GM21423 (cell line): ENCODE measurements around the gene KRTAP5-3.
"Not testable (repeated sequence)": the region's sequence is repeated elsewhere in the genome, so short reads cannot be mapped to it uniquely, and the experiment has no call there.

ENCODE experiments used
- ATAC-seq: cut with Tn5 transposase; IDR thresholded peaks from one replicate; pipeline ENCODE4 v1.9.1; 2021; ENCODE audit warnings: mild to moderate bottlenecking, moderate library complexity; ENCODE audit not compliant: unreplicated experiment

Gene KRTAP5-3

DNA sequence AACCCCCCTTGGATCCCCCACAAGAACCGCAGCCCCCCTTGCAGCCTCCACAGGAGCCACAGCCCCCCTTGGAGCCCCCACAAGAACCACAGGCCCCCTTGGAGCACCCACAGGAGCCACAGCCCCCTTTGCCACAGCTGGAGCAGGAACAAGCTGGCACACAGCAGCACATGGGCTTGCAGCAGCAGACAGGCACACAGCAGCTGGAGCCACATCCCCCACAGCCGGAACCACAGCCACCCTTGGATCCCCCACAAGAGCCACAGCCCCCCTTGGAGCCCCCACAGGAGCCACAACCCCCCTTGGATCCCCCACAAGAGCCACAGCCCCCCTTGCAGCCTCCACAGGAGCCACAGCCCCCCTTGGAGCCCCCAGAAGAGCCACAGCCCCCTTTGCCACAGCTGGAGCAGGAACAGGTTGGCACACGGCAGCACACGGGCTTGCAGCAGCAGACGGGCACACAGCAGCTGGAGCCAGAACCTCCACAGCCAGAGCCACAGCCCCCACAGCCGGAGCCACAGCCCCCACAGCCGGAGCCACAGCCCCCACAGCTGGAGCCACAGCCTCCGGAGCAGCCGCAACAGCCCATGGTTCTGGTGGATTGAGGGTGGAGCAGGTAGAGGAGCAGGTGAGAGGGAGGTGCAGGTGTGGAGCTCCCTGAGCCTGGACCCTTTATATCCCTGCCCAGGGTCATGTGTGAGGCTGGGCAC is 23.4 kb downstream of the KRTAP5-3 start, which contains the start of gene KRTAP5-1:
Gene KRTAP5-1, minus strand, starts transcription at position 623 of the 710 bp plus-strand sequence. Its CDS starts 34 bp downstream, at position 589.
- not testable (repeated sequence) for ATAC-seq

DNA sequence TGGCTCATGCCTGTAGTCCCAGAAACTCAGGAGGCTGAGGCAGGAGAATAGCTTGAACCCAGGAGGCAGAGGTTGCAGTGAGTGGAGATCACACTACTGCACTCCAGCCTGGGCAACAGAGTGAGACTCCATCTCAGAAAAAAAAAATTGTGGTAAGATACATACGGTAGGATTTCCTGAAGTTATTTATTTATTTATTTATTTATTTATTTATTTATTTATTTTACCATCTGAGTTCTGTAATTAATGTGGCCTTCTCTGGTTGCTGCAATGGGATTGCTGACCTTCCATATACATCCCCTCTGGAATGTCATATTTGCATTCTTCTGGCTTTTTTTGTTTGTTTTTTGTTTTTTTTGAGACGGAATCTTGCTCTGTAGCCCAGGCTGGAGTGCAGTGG is 25.4 kb downstream of the KRTAP5-3 start:
- not testable (repeated sequence) for ATAC-seq

DNA sequence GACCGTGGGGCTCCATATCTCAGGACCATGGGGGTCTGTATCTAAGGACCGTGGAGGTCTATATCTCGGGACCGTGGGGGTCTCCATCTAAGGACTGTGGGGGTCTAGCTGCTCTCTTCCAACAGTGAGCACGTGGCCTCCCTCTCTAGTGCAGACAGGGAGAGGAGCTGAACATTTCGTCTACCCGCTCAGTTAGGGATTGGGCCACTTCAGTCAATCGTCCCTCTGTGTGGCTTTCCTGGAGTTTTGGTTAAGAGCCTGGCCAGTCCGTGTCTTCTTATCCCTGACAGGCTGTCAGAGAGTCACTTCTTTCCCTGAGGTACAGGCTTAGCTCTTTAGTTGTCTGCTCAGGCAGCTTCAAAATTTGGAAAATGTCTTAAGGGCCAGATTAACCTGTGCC is 26.3 kb downstream of the KRTAP5-3 start:
- ATAC-seq, result no peak

DNA sequence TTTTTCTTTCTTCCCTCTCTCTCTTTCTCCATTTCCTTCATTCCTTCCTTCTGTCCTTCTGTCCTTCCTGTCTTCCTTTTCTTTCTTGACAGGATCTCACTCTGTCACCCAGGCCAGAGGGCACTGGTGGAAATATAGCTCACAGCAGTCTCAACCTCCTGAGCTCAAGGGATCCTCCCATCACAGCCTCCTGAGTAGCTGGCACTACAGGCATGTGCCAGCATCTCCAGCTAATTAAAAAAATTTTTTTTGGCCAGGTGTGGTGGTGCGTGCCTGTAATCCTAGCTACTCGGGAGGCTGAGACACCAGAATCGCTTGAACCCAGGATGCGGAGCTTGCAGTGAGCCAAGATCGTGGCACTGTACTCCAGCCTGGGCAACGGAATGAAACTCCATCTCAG is 31.4 kb downstream of the KRTAP5-3 start:
- ATAC-seq, result no peak

DNA sequence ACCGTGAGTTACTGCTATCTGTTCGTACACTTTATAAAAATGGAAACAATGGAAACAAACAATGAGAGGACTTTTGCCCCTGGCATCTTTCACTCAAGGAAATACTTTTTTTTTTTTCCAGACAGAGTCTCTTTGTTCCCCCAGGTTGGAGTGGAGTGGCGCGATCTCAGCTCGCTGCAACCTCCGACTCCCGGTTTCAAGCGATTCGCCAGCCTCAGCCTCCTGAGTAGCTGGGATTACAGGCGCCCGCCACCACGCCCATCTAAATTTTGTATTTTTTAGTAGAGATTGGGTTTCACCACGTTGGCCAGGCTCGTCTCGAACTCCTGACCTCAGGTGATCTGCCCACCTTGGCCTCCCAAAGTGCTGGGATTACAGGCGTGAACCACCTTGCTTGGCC is 32.5 kb downstream of the KRTAP5-3 start:
- ATAC-seq, result not testable (repeated sequence)

DNA sequence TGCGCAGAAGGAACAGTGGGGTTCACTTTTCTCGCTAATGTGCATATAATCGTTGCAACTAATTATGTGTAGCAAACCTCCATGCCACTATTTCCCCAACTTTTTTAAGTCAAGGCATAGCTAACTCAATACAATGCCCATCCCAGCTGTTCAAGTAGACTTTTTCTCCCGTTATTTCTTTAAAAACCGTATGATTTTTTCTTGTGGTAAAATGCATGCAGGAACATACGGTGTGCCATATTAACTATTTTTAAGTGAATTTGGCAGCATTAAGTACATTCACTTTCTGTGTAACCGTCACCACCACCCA is 33.4 kb downstream of the KRTAP5-3 start:
- ATAC-seq, result no peak

DNA sequence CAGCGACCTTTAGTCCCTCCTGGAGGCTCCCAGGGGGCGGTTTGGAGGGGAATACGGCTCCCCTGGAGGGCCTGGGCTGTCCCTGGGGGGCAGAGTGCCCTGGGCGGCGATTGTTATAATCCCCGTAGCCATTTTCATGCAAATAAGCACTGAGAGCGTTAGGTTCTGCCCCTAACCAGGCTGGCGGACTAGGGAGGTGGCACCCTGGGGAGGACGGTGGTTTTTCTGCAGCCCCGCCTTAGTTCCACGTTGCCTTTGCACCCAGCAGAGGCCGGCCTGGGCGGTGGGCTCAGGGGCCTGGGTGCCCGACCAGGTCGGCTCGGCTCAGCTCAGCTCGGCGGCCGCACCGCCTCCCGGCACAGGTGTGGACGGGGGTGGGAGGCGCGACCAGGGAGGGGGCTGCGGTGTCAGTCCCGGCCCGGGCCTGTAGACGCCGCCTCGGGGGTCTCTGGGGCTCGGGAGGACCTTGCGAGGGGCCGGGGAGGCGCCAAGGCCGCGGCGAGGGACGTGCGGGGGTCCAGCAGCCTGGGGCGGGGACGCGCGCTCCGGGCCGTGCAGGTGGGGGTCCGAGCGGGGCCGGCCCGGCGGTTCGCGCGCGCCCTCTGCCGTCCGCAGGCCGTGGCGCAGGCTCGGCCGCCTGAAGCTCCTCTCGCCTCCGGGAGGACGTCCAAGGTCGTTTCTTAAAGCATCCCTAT is 33.9 kb downstream of the KRTAP5-3 start:
- ATAC-seq, result no peak

DNA sequence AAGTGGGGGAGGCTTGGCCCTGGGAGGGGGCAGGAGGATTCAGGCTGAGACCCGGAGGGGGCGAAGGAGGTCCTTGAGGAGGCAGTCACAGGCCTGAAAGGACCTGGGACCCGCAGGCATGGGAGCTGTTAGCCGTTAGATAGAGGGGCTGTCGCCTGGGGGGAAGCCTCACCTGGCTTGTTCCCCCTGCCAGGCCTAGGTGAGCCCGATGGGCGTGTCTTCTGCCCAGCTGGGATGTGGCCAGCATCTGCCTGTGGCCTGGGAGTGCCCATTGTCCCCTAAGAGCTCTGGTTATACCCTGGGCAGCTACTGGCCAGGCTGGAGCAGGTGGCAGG is 34.4 kb downstream of the KRTAP5-3 start:
- ATAC-seq, result no peak

DNA sequence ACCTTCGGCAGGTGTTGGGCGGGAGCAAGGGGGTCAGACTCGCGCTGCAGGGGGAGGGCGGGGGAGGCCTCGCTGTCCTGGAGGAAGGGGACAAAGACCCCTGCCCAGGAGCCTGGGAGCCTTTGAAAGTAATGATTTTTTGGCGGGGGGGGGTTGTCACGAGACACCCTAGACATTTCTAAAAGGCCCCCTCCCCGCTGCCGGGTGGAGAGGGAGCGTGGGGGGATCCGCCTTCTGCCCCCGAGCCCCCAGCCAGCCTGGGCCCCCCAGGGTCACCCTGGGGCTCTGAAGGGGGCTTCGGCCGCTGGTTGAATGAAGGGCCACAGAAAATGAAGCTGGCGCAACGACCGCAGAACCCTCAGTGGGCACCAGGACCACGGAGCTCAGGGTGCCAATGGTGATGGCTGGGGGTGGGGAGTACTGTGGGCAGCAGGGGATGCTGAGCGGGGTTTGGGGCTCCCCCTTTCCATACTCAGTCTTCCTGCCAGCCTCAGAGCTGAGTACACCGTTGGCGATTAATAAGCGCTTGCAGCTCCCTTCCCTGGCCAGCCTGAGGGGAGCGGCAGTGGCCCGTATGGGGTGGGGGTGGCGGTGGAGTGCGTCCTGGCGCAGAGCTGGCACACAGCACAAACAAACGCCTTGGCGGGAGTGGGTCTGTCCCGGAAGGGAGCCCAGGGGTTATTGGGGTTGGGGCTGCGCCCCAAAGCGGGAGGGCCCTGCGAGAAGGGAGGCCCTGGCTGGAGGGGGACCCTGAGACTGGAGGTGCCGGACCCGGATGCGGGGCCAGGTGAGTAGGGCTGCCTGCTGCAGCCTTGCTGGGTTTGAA is 35.0 kb downstream of the KRTAP5-3 start:
- ATAC-seq, result no peak

DNA sequence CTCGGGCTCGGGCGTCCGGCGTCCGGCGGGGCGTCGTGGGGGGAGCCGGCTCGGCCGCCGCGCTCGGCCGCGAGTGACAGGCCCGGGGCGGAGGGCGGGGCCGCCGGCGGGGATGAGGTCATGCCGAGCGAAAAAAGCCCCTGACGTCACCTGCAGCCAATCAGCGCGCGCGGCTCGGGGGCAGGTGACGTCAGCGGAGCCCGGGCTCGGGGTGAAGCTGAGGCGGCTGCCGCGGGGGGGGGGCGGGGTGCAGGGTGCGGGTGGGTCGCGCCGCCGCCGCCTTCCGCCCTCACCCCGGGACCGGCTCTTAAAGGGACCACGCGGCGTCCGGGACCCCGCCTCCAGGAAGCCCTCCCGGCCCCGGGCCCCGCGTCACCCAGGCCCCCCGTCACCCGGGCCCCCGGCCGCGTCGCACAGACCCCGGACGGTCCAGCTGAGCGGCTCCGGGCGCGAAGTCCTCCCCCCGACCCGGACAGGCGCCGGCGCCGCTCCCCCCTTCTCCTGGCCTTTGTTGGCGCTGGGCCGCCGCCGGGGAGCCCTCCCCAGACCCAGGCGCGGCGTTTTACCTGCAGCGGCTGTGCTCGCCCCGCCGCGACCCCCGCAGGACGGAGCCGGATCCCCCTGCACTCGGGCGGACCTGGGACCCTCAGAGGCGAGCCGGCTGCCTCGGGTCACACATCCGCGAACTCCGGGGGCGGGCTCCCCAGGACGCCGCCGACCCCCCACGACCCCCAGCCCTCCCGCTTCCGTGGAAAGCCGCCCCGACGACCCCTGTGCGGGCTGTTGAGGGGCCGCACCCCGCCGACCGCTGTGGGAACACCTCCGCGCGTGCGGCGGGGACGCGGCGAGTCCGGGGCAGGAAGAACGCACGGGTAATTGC is 35.8 kb downstream of the KRTAP5-3 start, which contains the start of gene DUSP8:
Gene DUSP8, minus strand, starts transcription at position 75 of the 880 bp plus-strand sequence. CDS start 6,445 bp downstream, outside the sequence.
- ATAC-seq, result peak; percentile 71

DNA sequence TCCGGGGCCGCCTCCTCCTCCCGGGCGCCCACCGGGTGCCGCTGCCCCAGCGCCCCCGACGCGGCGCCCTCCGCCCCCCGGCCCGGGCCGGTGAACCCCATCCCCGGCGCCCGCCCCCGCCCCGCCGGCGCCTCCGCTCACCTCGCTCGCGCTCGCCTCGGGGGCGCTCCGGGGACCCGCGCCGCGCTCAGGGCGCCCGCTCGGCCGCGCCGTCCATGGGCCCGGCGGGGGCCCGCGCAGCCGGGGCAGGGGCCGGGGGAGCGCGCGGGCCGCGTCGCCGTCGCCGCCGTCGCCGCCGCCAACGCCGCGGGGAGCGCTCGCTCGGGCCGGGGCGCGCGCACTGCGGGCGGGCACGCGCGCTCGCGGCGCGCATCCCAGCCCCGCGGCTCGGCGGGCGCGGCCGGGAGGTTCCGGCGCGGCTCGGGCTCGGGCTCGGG is 36.5 kb downstream of the KRTAP5-3 start:
- no peak for ATAC-seq

DNA sequence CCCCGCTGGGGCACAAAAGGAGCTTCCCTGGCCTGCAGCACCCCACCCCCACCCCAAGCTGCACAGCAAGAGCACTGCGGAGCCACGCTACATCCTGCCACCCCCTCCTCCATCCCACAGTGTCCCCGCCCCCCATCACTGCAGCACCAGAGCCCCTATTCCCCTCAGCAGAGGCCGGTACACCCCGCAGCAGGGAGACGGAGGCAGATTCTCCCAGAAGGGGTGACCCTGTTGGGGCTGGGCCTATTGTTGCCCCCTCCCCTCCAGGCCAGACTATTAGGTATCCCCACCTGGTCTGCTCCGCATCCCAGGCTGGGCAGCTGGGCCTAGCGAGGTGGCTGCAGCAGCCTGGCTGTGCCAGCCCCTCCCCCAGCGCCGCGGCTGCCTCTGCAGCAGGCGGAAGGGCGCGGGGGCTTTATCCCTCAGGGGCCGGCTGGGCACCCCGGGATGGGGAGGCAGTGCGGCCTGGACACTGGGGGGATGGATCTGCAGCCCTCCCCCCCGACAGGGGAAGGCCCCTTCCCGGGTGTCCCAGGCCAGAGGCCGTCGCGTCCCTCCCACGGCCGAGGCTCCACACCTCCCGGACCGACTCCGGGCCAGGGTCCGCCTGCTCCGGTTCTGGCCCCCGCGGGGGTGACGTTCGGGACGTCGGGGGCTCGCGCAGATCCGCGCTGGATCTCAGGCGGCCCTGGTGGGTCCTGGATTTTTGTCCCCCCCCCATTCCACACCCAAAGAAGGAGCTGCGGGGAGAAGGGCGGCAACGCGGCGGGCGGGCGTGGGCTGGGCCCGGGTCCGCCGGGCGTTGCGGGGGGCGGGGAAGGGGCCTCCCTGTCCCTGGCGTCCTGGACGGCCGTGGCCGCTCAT is 37.1 kb downstream of the KRTAP5-3 start:
- no peak for ATAC-seq

DNA sequence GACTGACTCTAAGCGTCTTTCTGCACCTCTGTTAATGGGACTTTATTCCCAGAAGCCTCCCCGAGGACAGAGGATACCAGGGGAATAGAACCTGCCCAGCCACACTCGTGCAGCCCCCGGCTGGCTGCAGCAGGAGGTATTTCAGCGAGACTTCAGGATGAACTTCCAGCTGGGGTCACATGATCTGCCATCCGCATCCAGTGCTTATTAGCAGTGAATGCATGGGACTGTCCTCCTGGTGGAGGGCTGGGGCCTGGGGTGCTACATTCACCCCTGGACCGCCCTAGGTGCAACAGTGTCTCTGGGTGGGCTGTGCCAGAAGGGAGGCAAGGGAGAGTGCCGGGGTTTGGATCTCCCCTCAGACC is 37.8 kb downstream of the KRTAP5-3 start:
- ATAC-seq, result no peak

DNA sequence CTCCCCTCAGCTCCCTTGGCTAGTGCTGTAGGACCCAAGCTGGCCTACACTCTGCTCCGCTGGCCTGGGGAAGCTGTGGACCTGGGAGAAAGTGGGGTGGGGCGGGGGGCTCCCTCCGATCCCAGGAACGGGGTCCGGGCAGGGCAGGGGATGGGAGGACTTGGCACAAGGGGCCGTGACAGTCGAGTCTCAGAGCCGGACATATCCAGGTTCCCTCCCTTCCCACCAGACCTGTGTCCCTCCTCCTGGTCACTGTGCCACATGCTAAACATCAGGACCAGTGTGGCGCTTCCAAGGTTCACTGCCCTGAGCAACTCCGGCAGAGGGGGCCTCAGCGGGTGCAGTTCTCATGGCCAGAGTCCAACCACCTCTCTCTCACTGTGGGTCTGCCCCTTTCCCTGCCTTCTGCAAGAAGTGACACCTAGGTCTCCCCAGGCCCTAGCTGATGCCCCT is 38.2 kb downstream of the KRTAP5-3 start:
- ATAC-seq, result no peak

DNA sequence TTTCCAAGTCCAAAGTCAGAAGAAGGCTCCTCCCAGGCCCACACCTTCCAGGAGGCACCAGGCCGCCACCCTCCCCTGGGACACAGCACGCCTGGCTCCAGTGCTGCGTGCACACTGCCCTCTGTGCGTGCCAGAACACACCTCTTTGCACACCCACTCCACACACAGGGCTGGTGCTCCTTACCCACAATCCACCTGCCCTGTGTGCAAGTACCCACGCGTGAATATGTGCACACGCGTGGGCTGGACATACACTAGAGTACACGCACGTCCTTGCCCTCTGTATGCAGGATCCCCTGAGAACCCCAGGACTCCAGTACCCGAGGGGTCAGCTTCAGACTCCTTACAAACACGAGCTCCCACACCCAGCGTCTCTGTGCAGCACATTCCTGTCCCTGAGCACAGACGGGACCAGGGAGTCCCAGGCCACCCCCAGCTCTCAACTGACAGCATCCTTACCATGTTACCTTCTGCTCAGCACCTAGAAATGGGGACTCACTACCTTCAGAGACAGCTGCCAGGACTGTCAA is 38.9 kb downstream of the KRTAP5-3 start:
- ATAC-seq, result no peak

DNA sequence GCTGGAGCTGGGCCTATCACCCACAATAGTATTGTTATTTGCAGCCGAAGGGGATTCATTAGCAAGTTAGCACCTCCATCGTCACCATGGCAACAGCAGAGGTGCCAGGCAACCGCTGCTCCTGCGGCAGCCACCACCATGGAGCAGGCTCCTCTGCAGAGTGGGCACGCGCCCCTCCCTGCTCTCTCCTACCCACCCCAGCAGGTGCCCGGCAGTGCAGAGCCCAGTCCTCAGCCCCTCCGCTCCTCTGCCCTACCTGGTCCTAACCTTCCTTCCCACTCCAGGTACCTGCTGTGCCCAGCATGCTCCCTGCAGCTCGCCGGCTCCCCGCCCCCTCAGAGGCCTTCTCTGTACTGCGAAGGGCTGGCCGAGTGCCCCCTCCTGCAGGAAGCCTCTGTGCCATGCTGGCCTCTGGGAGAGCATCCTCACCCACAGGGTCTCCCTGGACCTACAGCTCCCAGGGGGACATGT is 39.8 kb downstream of the KRTAP5-3 start:
- ATAC-seq, result no peak

DNA sequence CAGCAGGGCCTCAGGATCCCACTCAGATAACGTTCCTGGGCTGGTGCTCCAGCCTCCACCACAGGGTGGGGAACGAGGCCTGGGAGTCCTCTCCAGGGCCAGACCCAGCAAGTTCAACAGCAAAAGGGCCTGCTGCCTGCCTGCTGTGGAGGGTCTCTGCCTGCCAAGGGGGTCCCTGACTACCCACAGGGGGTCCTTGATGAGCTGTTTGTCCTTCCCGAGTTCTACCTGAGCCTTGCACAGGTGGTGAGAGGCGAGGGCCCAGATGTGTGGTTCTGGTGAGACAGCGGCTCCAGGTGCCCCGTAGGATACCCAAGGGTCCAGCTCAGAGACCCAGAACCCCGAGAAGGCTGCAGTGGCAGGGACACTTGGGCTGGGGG is 40.6 kb downstream of the KRTAP5-3 start:
- ATAC-seq, result no peak

DNA sequence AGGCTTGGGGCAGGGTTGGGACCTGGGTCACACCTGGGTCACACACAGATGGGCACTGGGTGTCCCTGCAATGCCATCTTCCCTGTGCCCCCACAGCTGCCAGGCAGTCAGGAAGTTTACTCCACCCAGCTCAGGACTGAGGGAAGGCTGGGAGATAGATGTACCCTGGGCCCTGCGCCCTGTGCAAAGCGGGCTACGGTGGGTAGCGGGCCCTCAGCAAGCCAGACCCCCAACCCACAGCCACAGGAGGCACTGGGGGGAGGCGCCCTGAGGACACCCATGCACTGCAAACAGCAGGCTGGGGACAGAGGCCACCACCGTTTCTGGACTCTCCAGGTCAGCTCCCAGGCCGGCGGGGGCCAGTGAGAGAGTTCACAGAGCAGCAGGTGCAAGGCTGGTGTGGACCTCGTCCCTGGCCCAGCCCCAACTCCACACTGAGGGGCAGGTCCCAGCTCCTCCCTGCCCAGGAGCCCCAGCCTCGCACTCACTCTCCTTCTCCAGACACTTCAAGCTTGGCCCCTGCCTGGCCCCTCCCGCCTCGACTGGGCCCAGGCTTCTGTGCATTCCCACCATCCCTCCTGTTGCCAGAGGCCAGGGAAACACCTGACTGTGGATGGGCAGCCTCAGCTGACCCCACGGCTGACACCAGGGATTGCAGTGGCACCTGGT is 41.1 kb downstream of the KRTAP5-3 start:
- no peak for ATAC-seq
